HuH-7 (cell line): ENCODE results near the gene TRIM38.
"Not testable (repeated sequence)": the region's sequence is repeated elsewhere in the genome, so short reads cannot be mapped to it uniquely, and the experiment has no call there.

ENCODE experiments used
- DNase-seq: peaks from one replicate; pipeline ENCODE4 v3.0.0; 2011; ENCODE audit warnings: low spot score

TRIM38 gene

GRCh38 chr6:25942561-25943147, 19.9 kb upstream of the TRIM38 start:
- DNase-seq: no peak

GRCh38 chr6:25943887-25944286, 18.7 kb upstream of the TRIM38 start:
- DNase-seq: no peak

- no peak for DNase-seq
These were observed 17.7 kb upstream of the TRIM38 start for GRCh38 chr6:25944688-25945574.

- not testable (repeated sequence) for DNase-seq
These were observed 16.9 kb upstream of the TRIM38 start for GRCh38 chr6:25945738-25946137.

- no peak for DNase-seq
These were observed 16.0 kb upstream of the TRIM38 start for GRCh38 chr6:25946631-25947030.

- DNase-seq: not testable (repeated sequence)
These were observed 15.1 kb upstream of the TRIM38 start for GRCh38 chr6:25947492-25947891.

- no peak for DNase-seq
These were observed 12.9 kb upstream of the TRIM38 start for GRCh38 chr6:25949695-25950094.

GRCh38 chr6:25950297-25950696, 12.3 kb upstream of the TRIM38 start:
- no peak for DNase-seq

- no peak for DNase-seq
These were observed 11.1 kb upstream of the TRIM38 start for GRCh38 chr6:25951296-25952032.

GRCh38 chr6:25952535-25952934, 10.1 kb upstream of the TRIM38 start:
- no peak for DNase-seq

- no peak for DNase-seq
These were observed 8.9 kb upstream of the TRIM38 start for GRCh38 chr6:25953733-25954132.

GRCh38 chr6:25954756-25955155, 7.8 kb upstream of the TRIM38 start:
- DNase-seq: no peak

GRCh38 chr6:25956226-25956625, 6.4 kb upstream of the TRIM38 start:
- DNase-seq: no peak

- DNase-seq: no peak
These were observed 3.9 kb upstream of the TRIM38 start for GRCh38 chr6:25958700-25959162.

- no peak for DNase-seq
These were observed 2.6 kb upstream of the TRIM38 start for GRCh38 chr6:25959890-25960536.

GRCh38 chr6:25960734-25961133, 1.9 kb upstream of the TRIM38 start:
- no peak for DNase-seq

GRCh38 chr6:25961619-25962148, 918 bp upstream of the TRIM38 start:
- DNase-seq: no peak

- no peak for DNase-seq
These were observed 973 bp downstream of the TRIM38 start for GRCh38 chr6:25963426-25964123.

GRCh38 chr6:25965058-25965457, 2.5 kb downstream of the TRIM38 start:
- no peak for DNase-seq

GRCh38 chr6:25966711-25967110, 4.1 kb downstream of the TRIM38 start:
- DNase-seq: no peak

- no peak for DNase-seq
These were observed 6.2 kb downstream of the TRIM38 start for GRCh38 chr6:25968769-25969168.
